Epithelial cell of prostate (primary cell): ENCODE data around the gene UBA1.
A peak's percentile ranks its signal among the peaks of the same experiment; 100 is the strongest.

Source experiments
- DNase-seq: peaks from one replicate; pipeline ENCODE4 v3.0.0-alpha.2; 2011; ENCODE audit warnings: low read depth, low spot score
- H3K27ac ChIP-seq: fragments of 450-650 bp; 2 replicates; pipeline ENCODE4 v1.5.1; 2017; ENCODE audit warnings: mild to moderate bottlenecking

Gene UBA1

DNA sequence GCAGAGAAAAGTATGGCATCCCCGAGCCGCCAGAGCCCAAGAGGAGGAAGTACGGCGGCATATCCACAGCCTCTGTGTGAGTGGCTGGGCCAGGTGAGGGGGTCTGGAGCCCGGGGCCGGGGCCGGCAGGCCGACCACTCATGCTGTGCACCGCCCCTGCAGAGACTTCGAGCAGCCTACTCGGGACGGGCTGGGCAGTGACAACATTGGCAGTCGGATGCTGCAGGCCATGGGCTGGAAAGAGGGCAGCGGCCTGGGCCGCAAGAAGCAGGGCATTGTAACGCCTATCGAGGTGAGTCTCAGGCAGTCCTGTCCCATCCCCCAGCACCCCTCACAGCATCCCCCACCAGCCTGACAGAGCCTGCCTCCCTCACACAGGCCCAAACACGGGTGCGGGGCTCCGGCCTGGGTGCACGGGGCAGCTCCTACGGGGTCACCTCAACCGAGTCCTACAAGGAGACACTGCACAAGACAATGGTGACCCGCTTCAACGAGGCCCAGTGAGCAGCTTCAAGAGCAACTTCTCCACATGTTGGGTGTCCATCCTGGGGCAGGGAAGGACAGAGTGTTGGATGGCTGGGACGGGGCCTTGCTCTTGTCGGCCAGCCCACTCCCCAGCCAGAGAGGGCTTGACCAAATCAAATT, 7.4 kb upstream of the UBA1 start:
- no peak for DNase-seq
- H3K27ac ChIP-seq = no peak overlapping the region

DNA sequence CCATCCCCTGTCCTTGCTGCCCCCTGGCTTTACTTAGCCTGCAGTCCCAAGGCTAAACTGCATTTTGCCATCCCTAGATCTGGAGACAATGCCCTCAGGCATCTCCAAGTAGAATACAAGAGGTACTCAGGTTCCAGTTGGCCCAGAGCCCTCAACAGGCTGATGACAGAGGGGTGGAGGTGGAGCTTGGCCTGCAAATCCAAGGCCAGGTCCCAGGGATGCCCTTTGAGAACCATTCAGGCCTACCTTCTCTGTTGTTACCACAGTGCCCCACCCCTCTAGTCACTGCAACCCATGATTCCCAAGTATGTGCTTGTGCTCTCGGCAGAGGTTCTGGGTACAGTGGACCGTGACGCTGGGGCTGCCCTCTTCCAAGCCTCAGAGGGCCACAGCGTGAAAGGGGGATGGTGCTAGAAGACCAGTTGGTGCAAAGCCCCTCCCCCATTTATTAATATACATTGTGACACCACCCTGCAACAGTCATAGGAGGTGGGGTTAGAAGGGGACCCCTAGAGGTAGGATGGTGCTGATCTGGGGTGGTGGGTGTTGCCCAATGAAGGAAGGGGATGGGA, 6.4 kb upstream of the UBA1 start:
- no peak for DNase-seq
- no peak overlapping the region for H3K27ac ChIP-seq

DNA sequence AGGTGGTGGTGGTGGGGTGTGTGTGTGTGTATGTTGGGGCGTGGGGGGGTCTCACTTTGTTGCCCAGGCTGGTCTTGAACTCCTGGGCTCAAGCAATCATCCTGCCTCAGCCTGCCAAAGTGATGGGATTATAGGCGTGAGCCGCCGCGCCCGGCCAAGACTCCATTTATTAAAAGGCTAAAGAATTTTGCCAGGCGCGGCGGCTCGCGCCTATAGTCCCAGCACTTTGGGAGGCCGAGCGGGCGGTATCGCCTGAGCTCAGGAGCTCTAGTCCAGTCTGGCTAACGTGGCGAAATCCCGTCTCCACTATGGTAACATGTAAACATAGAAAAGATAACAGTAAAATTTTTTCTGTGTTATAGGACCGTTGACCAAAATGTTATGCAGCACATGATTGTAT, 3.7 kb upstream of the UBA1 start:
- H3K27ac ChIP-seq = no peak overlapping the region
- DNase-seq = no peak

DNA sequence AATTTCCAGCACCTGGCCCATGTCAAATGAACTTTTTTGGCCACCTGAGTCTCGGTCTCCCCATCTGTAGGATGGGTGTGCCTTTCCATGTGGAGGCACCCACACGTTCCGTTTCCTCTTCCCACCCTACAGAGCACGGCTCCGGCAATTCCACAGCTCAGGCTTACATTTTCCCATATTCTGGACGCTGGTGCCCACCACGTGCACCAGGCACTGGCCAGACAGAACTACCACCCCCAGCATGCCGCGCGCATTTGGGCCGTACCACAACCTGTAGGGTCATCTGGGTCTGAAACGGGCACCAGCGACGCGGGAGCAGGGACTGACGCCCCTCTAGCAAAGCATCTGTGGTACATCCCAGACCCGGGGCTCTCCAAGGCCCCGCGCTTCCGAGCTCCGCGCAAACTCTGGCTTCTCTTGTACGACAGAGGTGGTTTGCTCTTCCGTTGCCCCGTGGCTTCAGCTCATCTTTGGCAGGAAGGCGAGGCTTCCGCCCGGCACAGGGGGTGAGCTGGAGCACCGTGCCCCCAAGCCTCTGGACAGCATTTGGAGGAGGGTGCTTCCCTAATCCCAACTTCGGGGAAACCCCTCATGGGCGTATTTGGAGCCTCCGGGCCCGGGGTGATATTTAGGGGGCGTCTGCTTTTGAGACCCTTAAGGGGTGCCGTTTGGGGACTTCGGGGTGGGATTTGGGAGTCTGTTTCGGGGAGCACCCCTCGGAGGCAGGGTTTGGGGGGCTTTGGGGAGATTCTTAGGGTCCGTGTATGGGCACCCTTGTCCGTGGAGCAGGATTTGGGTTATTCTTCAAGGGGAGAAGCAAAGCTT, 3.0 kb upstream of the UBA1 start:
- DNase-seq = peak; percentile 56
- peak overlapping the region; percentile 69 for H3K27ac ChIP-seq

DNA sequence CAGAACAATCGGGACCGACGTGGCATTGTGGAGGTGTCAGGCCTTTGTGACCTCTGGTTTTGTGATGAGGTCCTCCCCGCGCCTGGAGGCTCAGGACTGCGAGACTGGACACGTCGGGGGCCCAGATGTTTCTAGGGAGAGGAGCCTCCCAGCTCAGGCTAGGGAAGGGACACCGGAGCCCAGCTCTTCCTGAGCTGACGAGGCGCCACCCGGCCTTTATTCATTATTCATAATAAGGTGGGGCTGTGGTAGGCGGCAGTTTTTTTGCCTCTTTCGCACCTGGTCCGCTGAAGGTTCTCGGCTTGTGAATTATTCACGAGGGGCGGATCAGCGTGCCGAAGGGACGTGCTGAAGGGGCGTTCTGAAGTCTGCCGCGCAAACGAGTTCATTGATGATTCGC, 2.3 kb upstream of the UBA1 start:
- DNase-seq = no peak
- peak overlapping the region; percentile 69 for H3K27ac ChIP-seq

DNA sequence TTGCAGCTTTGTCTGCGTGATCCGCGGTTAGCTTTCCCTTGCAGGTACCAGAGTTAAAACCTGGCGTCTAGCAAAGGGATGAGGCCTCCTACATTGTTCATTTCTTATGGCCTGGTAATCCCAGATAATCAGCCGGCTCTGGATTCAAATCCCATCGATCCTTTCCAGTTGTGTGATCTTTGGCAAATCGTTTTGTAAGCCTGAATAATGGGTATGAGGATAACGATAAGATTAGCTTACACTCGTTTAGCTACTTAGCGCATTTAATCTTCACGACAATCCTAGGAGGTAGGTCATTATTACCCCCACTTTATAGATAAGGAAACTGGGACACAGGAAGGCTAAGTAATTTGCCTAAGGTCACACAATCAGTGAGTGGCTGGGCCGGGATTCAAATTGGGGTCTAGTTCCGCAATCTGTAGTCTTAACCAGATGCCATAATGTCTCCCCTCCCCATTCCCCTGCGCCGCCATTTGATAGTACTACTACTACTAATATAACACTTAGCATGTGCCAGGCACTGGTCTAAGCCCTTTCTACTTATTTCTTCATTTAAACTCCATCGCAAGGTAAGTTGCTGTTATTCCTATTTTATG, 1.7 kb upstream of the UBA1 start:
- H3K27ac ChIP-seq = peak overlapping the region; percentile 69
- no peak for DNase-seq

DNA sequence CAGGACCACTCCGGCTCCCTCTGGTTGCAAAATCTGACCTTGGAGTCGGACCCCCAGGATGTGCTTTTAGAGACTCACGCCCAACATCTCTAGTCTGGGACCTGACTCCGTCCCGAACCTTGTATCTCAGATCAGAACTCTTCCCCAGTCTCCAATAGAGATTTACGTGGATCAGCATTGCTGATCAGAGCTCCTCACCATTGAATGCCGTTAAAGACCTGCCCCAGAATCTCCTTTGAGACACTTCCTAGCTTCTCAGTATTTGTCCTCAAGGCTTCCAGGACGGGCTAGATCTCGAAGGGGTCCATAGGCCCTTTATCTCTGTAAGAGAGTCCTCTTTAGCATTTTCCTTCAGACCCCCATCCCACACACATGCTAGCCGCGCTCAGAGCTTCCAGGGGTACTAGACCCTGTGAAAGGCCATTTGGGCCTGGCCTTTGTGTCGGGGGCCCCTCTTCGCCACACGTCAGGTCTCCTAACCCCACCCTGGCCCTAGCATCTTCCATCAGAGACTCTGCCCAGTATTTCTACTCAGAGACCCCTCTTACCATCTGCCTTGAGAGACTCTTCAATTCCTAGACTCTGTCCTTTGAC, 662 bp downstream of the UBA1 start:
- H3K27ac ChIP-seq = peak overlapping the region; percentile 75
- no peak for DNase-seq

DNA sequence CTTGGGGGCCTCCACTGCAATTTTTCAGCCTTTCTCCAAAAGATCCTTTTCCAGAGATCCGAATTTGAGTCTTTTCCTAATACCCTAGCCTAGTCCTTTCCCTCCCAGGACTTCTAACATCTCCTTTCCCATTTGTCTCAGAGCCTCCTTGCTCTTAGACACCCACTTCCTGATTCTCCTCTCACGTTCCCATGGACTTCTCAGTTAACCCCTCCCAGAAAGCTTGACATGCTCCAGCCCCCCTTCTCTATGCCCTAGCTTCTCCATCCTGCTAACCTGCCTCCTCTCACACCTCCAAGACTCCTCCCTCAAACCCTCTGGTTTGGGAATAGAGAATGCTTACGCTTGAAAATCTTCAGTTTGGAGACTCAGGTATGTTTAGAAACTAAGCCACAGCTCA, 2.5 kb downstream of the UBA1 start:
- H3K27ac ChIP-seq = peak overlapping the region; percentile 43

DNA sequence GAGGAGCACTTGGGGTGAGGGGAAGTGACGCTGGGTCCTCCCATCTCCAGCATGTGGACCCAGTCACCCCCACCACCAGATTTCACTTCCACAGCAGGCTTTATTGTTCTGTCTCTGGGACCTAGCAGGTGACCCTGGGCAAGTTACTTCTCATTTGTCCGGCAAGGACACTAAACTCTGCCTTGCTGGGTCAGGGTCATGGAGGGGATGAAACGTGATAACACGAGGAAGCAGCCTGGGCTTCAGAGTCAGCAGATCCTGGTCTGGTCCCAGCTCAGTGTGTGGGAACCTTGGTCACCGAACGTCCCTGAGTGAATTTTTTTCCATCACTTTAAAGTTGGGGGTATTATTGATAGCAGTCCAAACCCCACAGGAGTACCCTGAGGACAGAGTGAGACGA, 3.9 kb downstream of the UBA1 start:
- peak overlapping the region; percentile 43 for H3K27ac ChIP-seq
- no peak for DNase-seq

More for the DNA sequence above, 2.5 kb downstream of the UBA1 start:
- no peak for DNase-seq

DNA sequence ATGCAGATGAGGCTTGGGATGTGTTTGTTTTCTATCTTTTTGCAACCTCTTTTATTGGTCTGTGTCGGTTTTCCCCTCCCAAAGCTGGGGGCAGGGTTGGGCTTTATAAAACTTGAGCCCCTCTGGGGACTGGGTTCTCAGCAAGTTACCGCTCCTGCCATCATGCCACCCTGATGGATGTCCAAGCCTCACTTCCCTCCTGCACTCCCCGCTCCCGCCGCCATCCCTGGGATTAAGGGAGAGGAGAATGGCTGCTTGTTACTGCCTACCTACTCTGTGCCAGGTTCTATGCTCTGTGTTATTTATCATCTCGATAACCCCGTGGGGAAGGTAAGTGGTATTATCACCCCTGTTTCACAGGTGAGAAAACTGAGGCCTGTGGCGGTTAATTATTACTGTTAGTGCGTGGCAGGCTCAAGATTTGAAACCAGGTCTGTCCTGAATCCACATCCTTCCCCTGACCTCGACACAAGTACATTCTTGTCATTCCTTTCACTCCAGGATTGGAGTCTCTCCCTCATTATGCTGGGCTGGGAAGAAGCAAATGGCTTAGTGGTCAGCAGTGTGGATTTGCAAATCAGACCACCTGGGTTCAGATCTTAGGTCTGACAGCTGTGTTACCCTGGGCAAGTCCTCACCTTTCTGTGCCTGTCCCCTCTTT, 4.5 kb downstream of the UBA1 start:
- peak overlapping the region; percentile 43 for H3K27ac ChIP-seq
- DNase-seq = no peak

DNA sequence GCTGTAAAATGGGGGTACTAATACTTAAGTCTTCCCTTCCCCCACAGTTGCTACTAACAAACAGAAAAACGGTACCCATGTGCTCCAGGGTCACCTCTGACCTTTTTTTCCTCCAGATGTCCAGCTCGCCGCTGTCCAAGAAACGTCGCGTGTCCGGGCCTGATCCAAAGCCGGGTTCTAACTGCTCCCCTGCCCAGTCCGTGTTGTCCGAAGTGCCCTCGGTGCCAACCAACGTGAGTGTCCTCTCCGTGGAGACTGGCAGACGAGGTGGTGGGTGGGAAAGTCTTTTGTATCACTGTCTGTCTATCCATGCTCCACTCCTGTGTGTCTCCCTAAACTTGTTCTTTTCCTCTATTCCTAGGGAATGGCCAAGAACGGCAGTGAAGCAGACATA, 5.1 kb downstream of the UBA1 start:
- peak overlapping the region; percentile 43 for H3K27ac ChIP-seq
- no peak for DNase-seq

DNA sequence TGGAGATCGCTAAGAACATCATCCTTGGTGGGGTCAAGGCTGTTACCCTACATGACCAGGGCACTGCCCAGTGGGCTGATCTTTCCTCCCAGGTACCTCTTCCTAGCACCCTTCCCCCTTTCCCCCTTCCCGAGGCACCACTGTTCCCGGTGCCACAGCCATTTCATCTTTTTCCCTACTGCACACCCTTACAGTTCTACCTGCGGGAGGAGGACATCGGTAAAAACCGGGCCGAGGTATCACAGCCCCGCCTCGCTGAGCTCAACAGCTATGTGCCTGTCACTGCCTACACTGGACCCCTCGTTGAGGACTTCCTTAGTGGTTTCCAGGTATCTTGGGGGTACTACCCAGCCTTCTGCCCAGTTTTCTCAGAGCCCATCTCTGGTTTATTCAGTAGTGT, 5.7 kb downstream of the UBA1 start:
- peak overlapping the region; percentile 43 for H3K27ac ChIP-seq
- DNase-seq = no peak

DNA sequence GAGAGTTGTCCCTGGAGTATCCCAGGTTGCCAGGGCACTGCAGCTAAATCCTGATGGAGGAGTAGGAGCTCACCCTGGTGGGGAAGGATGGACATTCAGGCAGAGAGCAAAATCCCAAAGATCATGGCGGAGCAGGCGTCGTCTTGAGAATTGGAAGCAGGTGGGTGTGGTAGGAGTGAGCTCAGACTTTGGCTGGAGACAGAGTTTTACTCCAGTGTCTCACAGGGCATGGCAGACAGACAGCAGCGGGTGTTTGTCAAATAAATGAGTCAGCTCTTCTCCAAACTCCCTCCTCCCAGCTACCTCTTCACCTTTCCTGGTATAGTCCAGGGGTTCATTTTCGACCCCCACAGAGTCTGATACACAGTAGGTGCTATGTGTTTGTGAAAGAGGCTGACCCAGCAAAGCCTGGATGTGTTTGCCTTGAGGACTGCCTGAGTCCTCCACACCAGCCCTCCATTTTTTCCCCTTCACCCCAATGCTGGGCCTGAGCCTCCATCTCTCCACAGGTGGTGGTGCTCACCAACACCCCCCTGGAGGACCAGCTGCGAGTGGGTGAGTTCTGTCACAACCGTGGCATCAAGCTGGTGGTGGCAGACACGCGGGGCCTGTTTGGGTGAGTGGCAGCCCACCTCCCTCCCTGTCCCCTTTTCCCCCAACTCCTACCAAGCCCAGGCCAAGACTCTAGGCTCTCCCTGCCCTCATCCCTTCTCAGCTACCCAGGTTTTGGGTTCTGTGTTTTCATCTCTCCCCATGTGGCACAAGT, 6.9 kb downstream of the UBA1 start:
- peak overlapping the region; percentile 43 for H3K27ac ChIP-seq

DNA sequence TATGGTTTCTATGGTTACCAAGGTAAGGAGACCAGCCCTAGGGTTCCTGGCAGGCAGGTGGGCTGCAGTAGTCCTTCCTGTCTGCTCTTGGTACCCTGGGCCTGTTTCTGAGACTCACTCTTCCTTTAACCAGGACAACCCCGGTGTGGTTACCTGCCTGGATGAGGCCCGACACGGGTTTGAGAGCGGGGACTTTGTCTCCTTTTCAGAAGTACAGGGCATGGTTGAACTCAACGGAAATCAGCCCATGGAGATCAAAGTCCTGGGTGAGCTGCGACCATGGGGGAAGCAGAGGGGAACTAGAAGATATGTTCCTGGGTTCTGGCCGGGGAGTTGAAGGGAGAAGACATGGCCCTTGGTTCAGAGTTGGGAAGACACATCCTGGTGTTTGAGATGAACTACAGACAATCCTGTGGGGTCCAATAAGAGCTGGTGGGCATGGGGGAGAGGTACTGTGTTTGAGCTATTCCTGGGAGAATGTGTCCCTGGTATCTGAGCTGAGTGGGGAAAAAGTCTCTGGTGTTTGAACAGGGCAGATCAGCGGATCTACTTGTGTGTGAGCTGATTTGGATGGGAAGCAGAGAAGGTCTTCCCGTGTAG, 7.8 kb downstream of the UBA1 start:
- peak overlapping the region; percentile 43 for H3K27ac ChIP-seq
- no peak for DNase-seq

More for the DNA sequence above, 6.9 kb downstream of the UBA1 start:
- no peak for DNase-seq

DNA sequence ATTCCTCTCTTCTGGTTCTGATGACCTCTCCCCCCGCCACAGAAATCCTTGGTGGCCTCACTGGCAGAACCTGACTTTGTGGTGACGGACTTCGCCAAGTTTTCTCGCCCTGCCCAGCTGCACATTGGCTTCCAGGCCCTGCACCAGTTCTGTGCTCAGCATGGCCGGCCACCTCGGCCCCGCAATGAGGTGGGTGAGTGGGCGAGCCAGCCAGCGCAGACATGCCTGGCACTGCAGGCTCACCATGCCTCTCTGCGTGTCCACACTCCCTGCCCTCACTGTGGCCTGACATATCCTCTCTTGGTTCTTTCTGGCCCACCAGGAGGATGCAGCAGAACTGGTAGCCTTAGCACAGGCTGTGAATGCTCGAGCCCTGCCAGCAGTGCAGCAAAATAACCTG, 8.7 kb downstream of the UBA1 start:
- DNase-seq = no peak
- no peak overlapping the region for H3K27ac ChIP-seq

DNA sequence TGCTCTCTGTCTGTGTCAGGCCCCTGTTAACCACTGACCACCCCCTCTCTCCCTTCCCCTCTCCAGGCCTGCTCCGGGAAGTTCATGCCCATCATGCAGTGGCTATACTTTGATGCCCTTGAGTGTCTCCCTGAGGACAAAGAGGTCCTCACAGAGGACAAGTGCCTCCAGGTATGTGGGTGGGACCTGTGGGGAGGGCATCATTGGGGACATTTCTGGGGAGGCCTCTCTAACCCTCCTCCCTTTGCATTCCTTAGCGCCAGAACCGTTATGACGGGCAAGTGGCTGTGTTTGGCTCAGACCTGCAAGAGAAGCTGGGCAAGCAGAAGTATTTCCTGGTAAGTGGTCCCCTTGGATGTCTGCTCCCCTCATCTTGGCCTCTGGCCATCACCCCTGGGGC, 9.2 kb downstream of the UBA1 start:
- DNase-seq = no peak
- no peak overlapping the region for H3K27ac ChIP-seq

DNA sequence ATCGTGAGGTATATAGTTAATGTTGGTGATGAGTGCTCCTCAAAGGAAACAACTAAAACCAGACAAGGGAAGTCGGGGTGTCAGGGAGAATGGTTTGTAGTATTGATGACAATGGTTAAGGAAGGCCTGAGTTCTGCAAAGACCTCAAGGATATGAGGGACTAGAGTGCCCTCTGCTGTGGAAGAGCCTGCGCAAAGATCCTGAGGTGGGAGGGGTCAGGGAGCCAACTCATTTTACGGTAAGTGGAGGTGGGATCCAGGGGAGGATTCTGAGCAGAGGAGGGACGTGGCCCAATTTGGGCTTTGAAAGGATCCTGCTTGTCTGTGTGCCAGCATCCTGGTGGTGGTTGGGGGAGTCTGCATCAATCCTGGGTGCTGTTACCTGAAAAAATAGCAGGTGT, 11.3 kb downstream of the UBA1 start:
- no peak for DNase-seq
- no peak overlapping the region for H3K27ac ChIP-seq

DNA sequence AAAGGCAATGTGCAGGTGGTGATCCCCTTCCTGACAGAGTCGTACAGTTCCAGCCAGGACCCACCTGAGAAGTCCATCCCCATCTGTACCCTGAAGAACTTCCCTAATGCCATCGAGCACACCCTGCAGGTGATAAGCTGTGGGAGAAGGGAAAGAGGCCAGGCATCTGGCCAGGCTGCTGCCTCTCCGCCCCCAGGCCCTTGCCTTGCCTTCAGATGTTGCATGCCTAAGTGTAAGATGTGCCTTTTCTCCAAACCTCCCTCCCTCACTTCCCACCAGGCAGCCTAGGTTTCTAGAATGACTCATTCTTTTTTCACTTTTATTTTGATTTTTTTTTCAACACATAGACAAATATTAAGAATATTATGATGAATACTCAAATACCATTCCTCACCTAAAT, 12.7 kb downstream of the UBA1 start:
- no peak overlapping the region for H3K27ac ChIP-seq
- DNase-seq = no peak

DNA sequence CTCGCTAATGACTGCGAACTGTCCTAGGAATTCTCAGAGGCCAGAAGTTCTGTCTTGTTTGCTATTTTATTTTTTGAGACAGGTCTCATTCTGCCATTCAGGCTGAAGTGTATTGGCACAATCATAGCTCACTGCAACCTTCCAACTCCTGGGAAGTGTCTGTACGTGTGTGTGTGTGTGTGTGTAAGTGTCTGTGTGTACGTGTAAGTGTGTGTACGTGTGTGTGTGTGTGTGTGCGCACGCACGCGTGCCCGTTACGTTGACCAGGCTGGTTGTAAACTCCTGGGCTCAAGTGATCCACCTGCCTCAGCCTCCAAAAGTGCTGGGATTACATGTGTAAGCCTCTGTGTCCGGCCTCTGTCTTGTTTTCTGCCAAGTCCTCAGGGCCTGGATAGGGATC, 14.5 kb downstream of the UBA1 start:
- H3K27ac ChIP-seq = no peak overlapping the region
- DNase-seq = no peak
